ENCODE results near the gene SKP1.

GRCh38 chr5:134112726-134113362 is 63.9 kb downstream of the SKP1 start:
- TF ChIP-seq CTCF (conservative IDR thresholded peaks at IDR 0.05 in 1 of 2, IDR thresholded peaks at IDR 0.05 in 1 of 2; ENCODE audit: extremely low read depth in 1 of 2, insufficient read depth in 1 of 2, low read depth in 1 of 2, low read length in 2 of 2) (no peak), EZH2 (IDR thresholded peaks at IDR 0.05; ENCODE audit: borderline replicate concordance, low read length) (no peak)
